ENCODE measurements around the gene SULT1C4. TPM values are rescaled to one million over a fixed set of nuclear protein-coding genes. Genes with fewer than 3 reads are reported as not detected.
"Not testable (repeated sequence)": the region's sequence is repeated elsewhere in the genome, so short reads cannot be mapped to it uniquely, and the experiment has no call there.

SULT1C4 gene
- total RNA-seq, 2 donors from 2014 or later, result 2.7 to 2.8 TPM

- intact Hi-C loops (cut with DNase I), result no loop called here
Observed at GRCh38 chr2:108407864-108408729, 30.3 kb downstream of the SULT1C4 start.

GRCh38 chr2:108409768-108410167 is 32.0 kb downstream of the SULT1C4 start:
- DNase-seq (ENCODE audit: low spot score), result no peak
- intact Hi-C loops (cut with DNase I), result no loop called here

More at GRCh38 chr2:108407864-108408729, 30.3 kb downstream of the SULT1C4 start:
- no peak for DNase-seq (ENCODE audit: low spot score)

GRCh38 chr2:108412995-108413710 is 35.4 kb downstream of the SULT1C4 start:
- no peak for DNase-seq (ENCODE audit: low spot score)
- intact Hi-C loops (cut with DNase I), result no loop called here

GRCh38 chr2:108413711-108414095 is 35.9 kb downstream of the SULT1C4 start:
- intact Hi-C loops (cut with DNase I), result no loop called here
- DNase-seq (ENCODE audit: low spot score), result no peak

GRCh38 chr2:108414256-108414876 is 36.6 kb downstream of the SULT1C4 start:
- intact Hi-C loops (cut with DNase I), result no loop called here
- DNase-seq (ENCODE audit: low spot score), result no peak

GRCh38 chr2:108414945-108415344 is 37.2 kb downstream of the SULT1C4 start:
- DNase-seq (ENCODE audit: low spot score), result no peak
- intact Hi-C loops (cut with DNase I), result no loop called here

GRCh38 chr2:108417254-108417653 is 39.5 kb downstream of the SULT1C4 start:
- intact Hi-C loops (cut with DNase I), result no loop called here
- DNase-seq (ENCODE audit: low spot score), result no peak

GRCh38 chr2:108418416-108418815 is 40.7 kb downstream of the SULT1C4 start:
- DNase-seq (ENCODE audit: low spot score), result no peak
- intact Hi-C loops (cut with DNase I), result no loop called here

GRCh38 chr2:108423067-108423466 is 45.3 kb downstream of the SULT1C4 start:
- DNase-seq (ENCODE audit: low spot score), result no peak
- intact Hi-C loops (cut with DNase I), result no loop called here

GRCh38 chr2:108423502-108424251 is 45.9 kb downstream of the SULT1C4 start:
- intact Hi-C loops (cut with DNase I), result no loop called here
- DNase-seq (ENCODE audit: low spot score), result no peak

GRCh38 chr2:108428286-108429009 is 50.7 kb downstream of the SULT1C4 start:
- no peak for DNase-seq (ENCODE audit: low spot score)
- intact Hi-C loops (cut with DNase I), result no loop called here

GRCh38 chr2:108435578-108435977 is 57.8 kb downstream of the SULT1C4 start:
- DNase-seq (ENCODE audit: low spot score); intact Hi-C loops (cut with DNase I): not testable (repeated sequence)

- no peak for DNase-seq (ENCODE audit: low spot score)
- intact Hi-C loops (cut with DNase I), result no loop called here
Observed at GRCh38 chr2:108436976-108437375, 59.2 kb downstream of the SULT1C4 start.

Other genes with a start within 250 kb of the SULT1C4 start
- gene SULT1C3, start 138.0 kb upstream of the SULT1C4 start, total RNA-seq, result not detected
- gene SULT1C2, start 89.1 kb upstream of the SULT1C4 start, total RNA-seq, result 1 to 10 TPM in 1 of 2 donors, not detected in 1; 1.1 TPM
- gene GCC2, start 71.3 kb downstream of the SULT1C4 start, total RNA-seq, result 10 to 100 TPM; 35.8 to 39.8 TPM
- gene LIMS1, start 156.5 kb downstream of the SULT1C4 start, total RNA-seq, result 10 to 100 TPM; 58.6 to 68.9 TPM